ENCODE data around the gene NXPH1. TPM values are rescaled to one million over a fixed set of nuclear protein-coding genes. Genes with fewer than 3 reads are reported as not detected.

The NXPH1 gene
- total and polyA plus RNA-seq, 2 experiments from 2014 or later: 0.45 to 3.0 TPM

DNA sequence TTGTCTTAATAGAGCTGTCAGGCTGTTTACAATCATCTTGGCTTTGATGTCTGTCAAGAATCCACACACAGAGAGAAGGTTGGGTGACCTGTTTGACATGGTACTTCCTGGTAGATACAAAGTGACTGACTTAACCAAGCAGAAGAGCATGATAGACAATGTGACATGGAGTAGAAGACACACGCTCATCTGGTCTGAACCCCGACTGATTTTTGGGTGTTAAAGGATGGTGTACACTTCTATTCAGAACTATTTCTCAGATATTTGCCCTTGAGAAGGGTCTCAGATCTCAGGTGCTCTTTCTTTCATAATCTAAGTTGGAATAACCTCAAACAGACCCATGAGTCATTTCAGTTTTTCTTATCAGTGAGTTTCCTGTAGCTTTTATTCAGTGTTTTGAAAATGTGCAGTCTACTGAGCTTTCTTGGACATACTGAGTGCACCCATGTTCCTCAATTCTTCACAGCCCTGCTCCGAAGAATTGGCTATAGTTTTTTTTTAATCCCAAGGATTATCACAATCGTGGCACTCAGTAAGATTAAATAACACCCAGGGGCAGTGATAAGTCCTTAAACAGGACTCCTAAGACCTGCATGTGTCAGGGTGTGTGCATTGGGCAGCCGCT is 46.4 kb upstream of the NXPH1 start:
- Histone ChIP-seq H3K27ac (ENCODE audit: low read depth) (no peak overlapping the region), H3K4me3 (no peak overlapping the region), H3K9me2 (ENCODE audit: insufficient read depth) (no peaks in the 10 kb centered on the region), H3K4me2 (no peak overlapping the region), H3K27me3 (ENCODE audit: insufficient read depth) (no peaks in the 10 kb centered on the region), H2AFZ (no peak overlapping the region), H3F3A (replicated peaks; ENCODE audit: low read depth) (no peaks in the 10 kb centered on the region), H3K79me2 (replicated peaks; ENCODE audit: insufficient read depth) (no peaks in the 10 kb centered on the region), H3K36me3 (ENCODE audit: insufficient read depth) (no peaks in the 10 kb centered on the region), H4K20me1 (replicated peaks; ENCODE audit: insufficient read depth) (no peaks in the 10 kb centered on the region), H3K4me1 (ENCODE audit: insufficient read depth) (peaks cover 25% of the 10 kb centered on the region)
- Mint-ChIP-seq H3K4me1 (peaks cover 32% of the 10 kb centered on the region), H3K27me3 (ENCODE audit: insufficient read depth, low read depth, poor library complexity) (no peaks in the 10 kb centered on the region), H3K4me3 (no peak overlapping the region), H3K27ac (no peak overlapping the region), H3K9me3 (no peaks in the 10 kb centered on the region), H3K36me3 (ENCODE audit: low read depth) (no peaks in the 10 kb centered on the region)
- no peak for DNase-seq (ENCODE audit: low spot score)
- TF ChIP-seq JUNB (IDR thresholded peaks at IDR 0.05; ENCODE audit: unreplicated experiment) (no peak), EZH2phosphoT487 (IDR thresholded peaks at IDR 0.05; ENCODE audit: unreplicated experiment) (no peak), POLR2AphosphoS5 (IDR thresholded peaks at IDR 0.05; ENCODE audit: low read depth) (no peak), EZH2 (IDR thresholded peaks at IDR 0.05; ENCODE audit: low read depth, unreplicated experiment) (no peak), NANOG (IDR thresholded peaks at IDR 0.05; ENCODE audit: borderline replicate concordance) (no peak), CREB1 (CRISPR knock-in tag; IDR thresholded peaks at IDR 0.05; ENCODE audit: low read depth) (no peak), ZNF114 (CRISPR knock-in tag; IDR thresholded peaks at IDR 0.05) (no peak), STAT1 (IDR thresholded peaks at IDR 0.05; ENCODE audit: unreplicated experiment) (no peak), ZNF331 (CRISPR knock-in tag; IDR thresholded peaks at IDR 0.05; ENCODE audit: low read depth) (no peak)
- TF ChIP-seq, protein P1, sequence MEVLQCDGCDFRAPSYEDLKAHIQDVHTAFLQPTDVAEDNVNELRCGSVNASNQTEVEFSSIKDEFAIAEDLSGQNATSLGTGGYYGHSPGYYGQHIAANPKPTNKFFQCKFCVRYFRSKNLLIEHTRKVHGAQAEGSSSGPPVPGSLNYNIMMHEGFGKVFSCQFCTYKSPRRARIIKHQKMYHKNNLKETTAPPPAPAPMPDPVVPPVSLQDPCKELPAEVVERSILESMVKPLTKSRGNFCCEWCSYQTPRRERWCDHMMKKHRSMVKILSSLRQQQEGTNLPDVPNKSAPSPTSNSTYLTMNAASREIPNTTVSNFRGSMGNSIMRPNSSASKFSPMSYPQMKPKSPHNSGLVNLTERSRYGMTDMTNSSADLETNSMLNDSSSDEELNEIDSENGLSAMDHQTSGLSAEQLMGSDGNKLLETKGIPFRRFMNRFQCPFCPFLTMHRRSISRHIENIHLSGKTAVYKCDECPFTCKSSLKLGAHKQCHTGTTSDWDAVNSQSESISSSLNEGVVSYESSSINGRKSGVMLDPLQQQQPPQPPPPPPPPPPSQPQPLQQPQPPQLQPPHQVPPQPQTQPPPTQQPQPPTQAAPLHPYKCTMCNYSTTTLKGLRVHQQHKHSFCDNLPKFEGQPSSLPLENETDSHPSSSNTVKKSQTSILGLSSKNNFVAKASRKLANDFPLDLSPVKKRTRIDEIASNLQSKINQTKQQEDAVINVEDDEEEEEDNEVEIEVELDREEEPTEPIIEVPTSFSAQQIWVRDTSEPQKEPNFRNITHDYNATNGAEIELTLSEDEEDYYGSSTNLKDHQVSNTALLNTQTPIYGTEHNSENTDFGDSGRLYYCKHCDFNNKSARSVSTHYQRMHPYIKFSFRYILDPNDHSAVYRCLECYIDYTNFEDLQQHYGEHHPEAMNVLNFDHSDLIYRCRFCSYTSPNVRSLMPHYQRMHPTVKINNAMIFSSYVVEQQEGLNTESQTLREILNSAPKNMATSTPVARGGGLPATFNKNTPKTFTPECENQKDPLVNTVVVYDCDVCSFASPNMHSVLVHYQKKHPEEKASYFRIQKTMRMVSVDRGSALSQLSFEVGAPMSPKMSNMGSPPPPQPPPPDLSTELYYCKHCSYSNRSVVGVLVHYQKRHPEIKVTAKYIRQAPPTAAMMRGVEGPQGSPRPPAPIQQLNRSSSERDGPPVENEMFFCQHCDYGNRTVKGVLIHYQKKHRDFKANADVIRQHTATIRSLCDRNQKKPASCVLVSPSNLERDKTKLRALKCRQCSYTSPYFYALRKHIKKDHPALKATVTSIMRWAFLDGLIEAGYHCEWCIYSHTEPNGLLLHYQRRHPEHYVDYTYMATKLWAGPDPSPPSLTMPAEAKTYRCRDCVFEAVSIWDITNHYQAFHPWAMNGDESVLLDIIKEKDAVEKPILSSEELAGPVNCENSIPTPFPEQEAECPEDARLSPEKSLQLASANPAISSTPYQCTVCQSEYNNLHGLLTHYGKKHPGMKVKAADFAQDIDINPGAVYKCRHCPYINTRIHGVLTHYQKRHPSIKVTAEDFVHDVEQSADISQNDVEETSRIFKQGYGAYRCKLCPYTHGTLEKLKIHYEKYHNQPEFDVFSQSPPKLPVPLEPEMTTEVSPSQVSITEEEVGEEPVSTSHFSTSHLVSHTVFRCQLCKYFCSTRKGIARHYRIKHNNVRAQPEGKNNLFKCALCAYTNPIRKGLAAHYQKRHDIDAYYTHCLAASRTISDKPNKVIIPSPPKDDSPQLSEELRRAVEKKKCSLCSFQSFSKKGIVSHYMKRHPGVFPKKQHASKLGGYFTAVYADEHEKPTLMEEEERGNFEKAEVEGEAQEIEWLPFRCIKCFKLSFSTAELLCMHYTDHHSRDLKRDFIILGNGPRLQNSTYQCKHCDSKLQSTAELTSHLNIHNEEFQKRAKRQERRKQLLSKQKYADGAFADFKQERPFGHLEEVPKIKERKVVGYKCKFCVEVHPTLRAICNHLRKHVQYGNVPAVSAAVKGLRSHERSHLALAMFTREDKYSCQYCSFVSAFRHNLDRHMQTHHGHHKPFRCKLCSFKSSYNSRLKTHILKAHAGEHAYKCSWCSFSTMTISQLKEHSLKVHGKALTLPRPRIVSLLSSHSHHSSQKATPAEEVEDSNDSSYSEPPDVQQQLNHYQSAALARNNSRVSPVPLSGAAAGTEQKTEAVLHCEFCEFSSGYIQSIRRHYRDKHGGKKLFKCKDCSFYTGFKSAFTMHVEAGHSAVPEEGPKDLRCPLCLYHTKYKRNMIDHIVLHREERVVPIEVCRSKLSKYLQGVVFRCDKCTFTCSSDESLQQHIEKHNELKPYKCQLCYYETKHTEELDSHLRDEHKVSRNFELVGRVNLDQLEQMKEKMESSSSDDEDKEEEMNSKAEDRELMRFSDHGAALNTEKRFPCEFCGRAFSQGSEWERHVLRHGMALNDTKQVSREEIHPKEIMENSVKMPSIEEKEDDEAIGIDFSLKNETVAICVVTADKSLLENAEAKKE (CRISPR knock-in tag; IDR thresholded peaks at IDR 0.05): no peak
- TF ChIP-seq, protein P2, sequence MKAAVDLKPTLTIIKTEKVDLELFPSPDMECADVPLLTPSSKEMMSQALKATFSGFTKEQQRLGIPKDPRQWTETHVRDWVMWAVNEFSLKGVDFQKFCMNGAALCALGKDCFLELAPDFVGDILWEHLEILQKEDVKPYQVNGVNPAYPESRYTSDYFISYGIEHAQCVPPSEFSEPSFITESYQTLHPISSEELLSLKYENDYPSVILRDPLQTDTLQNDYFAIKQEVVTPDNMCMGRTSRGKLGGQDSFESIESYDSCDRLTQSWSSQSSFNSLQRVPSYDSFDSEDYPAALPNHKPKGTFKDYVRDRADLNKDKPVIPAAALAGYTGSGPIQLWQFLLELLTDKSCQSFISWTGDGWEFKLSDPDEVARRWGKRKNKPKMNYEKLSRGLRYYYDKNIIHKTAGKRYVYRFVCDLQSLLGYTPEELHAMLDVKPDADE (IDR thresholded peaks at IDR 0.05): no peak
- TF ChIP-seq, protein P3, sequence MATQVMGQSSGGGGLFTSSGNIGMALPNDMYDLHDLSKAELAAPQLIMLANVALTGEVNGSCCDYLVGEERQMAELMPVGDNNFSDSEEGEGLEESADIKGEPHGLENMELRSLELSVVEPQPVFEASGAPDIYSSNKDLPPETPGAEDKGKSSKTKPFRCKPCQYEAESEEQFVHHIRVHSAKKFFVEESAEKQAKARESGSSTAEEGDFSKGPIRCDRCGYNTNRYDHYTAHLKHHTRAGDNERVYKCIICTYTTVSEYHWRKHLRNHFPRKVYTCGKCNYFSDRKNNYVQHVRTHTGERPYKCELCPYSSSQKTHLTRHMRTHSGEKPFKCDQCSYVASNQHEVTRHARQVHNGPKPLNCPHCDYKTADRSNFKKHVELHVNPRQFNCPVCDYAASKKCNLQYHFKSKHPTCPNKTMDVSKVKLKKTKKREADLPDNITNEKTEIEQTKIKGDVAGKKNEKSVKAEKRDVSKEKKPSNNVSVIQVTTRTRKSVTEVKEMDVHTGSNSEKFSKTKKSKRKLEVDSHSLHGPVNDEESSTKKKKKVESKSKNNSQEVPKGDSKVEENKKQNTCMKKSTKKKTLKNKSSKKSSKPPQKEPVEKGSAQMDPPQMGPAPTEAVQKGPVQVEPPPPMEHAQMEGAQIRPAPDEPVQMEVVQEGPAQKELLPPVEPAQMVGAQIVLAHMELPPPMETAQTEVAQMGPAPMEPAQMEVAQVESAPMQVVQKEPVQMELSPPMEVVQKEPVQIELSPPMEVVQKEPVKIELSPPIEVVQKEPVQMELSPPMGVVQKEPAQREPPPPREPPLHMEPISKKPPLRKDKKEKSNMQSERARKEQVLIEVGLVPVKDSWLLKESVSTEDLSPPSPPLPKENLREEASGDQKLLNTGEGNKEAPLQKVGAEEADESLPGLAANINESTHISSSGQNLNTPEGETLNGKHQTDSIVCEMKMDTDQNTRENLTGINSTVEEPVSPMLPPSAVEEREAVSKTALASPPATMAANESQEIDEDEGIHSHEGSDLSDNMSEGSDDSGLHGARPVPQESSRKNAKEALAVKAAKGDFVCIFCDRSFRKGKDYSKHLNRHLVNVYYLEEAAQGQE (IDR thresholded peaks at IDR 0.05; ENCODE audit: unreplicated experiment): no peak
- TF ChIP-seq, protein P4, sequence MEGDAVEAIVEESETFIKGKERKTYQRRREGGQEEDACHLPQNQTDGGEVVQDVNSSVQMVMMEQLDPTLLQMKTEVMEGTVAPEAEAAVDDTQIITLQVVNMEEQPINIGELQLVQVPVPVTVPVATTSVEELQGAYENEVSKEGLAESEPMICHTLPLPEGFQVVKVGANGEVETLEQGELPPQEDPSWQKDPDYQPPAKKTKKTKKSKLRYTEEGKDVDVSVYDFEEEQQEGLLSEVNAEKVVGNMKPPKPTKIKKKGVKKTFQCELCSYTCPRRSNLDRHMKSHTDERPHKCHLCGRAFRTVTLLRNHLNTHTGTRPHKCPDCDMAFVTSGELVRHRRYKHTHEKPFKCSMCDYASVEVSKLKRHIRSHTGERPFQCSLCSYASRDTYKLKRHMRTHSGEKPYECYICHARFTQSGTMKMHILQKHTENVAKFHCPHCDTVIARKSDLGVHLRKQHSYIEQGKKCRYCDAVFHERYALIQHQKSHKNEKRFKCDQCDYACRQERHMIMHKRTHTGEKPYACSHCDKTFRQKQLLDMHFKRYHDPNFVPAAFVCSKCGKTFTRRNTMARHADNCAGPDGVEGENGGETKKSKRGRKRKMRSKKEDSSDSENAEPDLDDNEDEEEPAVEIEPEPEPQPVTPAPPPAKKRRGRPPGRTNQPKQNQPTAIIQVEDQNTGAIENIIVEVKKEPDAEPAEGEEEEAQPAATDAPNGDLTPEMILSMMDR (conservative IDR thresholded peaks at IDR 0.05; ENCODE audit: low read depth in 2 of 2): no peak
- no peak for ATAC-seq
